Fibroblast of lung (primary cell): ENCODE results near the gene SLC38A3.

ENCODE experiments used
- CTCF ChIP-seq, 2 donors: IDR thresholded peaks in 1 of 2; conservative IDR thresholded peaks in 1 of 2; 1 replicate in 1 of 2; 2 replicates in 1 of 2; pipeline ENCODE4 v1.5.1; 2011 to 2012; ENCODE audit warnings: low read length in 2 of 2, control low read depth in 1 of 2, inconsistent platforms in 1 of 2, low read depth in 1 of 2, mild to moderate bottlenecking in 1 of 2
- EZH2 ChIP-seq: IDR thresholded peaks from 2 replicates; pipeline ENCODE4 v1.5.1; 2012; ENCODE audit warnings: low read length, control low read depth, mild to moderate bottlenecking; ENCODE audit errors: missing control alignments

GRCh38 chr3:50239649-50240048, 34.6 kb downstream of the SLC38A3 start:
- no peak for TF ChIP-seq CTCF (conservative IDR thresholded peaks at IDR 0.05 in 1 of 2, IDR thresholded peaks at IDR 0.05 in 1 of 2; ENCODE audit: low read depth in 1 of 2, low read length in 2 of 2)
- TF ChIP-seq EZH2: no peak
